HG03520 (cell line): ENCODE data around the gene ATXN7.

Source experiments
- ATAC-seq: cut with Tn5 transposase; IDR thresholded peaks from one replicate; pipeline ENCODE4 v1.9.1; 2021; ENCODE audit warnings: mild to moderate bottlenecking, moderate library complexity; ENCODE audit not compliant: unreplicated experiment

ATXN7 gene

DNA sequence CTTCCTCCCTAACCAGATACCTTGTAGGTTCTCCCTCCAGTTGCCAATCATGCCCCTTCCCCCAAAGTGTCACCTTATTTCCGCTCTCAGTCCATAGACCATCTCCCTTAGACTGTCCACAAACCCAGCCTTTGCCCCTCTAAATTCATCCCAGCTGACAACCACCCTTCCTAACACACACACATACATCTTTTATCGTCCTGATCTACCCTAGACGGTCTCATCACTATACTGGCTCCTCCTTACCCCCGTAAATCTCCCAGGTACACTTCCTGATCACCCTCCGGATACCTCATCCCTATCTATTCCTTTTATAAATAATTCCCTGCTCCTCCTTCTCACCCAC lies 890 bp upstream of the ATXN7 start:
- no peak for ATAC-seq

DNA sequence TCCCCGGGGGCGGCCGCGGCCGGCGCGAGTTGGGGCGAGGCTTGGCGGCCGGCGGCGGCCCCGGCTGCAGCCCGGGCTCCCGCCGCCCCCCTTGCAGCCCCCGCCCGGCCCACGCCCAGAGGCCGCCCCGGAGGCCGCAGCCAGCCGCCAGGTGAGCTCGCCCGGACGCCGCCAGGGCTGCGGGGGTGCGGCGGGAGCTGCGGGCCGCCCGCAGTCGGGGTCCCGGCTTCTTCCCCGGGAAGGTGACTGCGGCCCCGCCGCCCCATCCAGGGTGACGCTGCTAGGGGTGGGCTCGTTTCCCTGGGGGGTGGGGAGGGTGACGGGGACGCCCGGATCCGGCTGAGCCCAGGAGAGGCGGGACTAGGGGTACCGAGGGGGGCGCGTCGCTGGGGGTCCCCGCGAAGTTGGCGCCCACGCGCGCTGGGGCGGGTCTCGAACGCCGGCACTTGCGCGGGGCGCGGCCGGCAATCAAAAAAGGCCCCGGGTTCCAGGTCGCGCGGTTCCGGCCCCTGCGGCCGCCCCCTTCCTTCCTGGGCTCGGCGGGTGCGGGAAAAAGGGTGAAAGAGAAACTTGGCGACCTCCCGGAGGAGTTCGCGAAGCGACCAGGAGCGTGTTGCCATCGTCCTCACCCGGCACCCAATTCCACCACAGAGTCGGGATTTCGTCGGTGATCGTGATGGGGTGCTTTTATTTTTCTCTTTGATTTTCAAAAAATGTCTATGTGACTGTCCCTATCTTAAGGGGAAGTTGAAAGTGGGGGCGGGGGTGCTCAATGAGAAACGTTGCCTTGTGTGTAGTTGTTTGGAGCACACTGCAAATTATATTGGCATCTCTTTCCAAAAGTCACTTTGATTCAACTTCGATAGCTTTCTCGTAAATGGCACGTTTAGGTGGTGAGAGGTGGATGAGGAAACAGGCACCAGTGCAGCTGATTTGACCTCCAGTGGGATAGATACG lies 619 bp downstream of the ATXN7 start:
- peak; percentile 45 for ATAC-seq

DNA sequence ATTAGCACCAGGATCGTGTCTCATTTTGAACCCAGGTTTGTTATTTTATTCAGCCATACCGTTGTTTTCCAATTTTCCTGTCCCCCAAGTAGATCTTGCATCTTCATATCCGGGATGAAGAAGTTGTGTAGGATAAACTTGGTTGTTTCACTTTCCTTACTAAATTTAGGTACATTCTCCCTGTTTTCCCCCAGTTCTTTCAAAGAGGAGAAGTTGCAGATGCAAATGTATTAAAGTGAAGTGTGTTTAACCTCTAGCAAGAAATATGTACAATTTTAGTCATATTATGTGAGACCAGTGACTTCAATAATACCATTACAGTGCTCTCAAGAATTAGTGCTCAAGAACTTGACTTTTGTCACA lies 1.3 kb downstream of the ATXN7 start:
- no peak for ATAC-seq

DNA sequence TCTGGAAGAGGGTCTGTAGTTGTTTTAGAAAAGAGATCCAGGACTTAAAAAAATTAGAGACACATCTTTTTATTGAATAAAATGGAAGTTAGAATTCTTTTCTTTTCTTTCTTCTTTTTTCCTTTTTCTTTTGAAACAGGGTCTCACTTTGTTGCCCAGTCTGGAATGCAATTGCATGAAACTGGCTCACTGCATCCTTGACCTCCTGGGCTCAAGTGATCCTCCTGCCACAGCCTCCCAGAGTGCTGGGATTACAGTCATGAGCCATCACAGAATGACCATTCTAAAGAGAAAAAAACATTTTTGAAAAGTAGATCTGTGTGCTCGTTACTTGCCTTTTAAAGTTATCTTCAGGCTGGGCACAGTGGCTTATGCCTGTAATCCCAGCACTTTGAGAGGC lies 3.6 kb downstream of the ATXN7 start:
- ATAC-seq = no peak

DNA sequence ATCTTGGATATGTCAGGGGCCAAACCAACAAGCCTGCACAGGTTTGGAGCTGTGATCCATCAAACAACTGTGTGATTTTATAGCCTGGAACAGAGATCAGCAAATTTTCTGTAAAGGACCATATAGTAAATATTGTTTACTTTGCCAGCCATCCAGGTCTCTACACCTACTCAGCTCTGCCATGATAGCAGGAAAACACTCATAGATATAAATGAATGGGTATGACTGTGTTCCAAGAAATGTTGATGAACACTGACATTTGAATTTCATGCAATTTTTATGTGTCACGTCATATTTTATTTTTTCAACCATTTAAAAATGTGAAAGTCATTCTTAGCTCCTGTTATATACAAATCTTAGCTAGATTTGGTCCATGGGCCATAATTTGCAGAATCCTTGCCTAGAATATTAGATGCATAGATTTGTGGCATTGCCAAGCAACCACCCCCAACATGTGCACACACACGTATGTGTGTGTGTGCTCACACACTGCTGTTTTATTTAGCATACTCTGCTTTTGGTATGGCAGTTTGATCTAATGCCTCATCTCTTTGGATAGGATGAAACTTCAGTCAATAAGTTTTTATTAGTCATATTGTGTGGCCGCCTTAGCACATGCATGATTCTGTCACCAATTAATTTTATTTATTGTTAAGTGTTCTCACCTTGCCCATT lies 6.4 kb downstream of the ATXN7 start:
- ATAC-seq = no peak

DNA sequence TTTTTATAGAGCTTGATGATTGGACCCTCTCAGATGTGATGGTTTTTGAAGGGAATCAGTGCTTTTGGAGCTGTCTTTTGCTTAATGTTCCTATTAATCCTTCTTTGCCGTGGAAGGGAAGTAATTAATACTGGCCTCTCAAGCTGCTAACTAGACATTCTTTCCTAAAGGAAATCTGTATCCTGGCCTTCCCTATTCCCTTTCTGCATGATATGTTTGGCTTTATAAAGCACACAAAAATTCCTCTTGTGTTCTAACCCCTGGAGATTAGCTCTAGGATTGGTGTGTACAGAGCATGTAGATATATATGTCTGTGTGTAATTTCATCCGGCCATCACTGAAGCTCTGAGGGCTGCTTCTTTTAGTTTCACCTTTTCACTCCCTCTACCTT lies 6.9 kb downstream of the ATXN7 start:
- ATAC-seq = no peak

DNA sequence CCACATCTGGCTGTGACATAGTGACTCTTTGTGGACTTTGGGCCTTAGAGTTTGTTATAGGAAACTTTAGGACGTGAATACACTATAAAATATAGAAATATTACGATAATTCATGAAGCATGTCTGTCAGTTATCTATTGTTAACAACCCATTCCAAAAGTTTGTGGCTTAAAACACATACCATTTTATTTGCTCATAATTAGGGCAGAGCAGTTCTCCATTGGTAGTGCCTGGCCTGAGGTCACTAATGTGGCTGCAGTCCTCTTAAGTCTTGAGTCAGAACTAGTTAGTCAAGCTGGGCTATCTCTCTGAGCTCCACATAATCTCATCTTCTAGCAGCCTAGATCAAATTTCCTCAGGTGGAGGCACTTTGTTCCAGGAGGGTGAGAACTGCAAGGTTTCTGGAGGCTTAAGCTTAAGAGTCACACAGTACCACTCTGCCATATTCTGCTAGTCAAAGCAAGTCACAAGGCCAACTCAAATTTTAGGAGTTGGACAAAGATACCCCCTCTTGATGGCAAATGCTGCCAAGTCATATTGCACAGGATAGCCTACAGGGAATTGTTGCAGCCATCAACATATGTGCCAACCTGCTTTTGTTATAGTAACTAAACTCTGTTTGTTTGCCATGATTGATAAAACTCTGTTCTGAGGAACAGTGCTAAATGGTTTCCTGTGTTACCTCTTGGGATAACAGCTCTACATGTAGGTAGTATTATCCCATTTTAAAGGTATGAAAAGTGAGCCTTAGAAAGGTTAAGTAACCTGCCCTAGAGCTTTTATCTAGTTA lies 8.7 kb downstream of the ATXN7 start:
- ATAC-seq = no peak

DNA sequence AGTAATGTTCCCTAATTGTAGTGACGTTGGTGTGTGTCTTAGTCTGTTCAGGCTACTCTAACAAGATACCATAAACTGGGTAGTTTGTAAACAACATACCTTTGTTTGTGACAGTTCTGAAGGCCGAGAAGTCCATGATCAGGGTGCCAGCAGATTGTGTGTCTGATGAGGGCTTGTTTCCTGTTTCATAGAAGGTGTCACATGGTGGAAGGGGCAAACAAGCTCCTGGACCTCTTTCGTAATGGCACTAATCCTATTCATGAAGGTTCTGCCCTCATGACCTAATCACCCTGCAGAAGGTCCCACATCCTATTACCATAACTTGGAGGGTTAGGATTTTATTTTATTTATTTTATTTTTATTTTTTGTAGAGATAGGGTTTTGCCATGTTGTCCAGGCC lies 11.1 kb downstream of the ATXN7 start:
- no peak for ATAC-seq

DNA sequence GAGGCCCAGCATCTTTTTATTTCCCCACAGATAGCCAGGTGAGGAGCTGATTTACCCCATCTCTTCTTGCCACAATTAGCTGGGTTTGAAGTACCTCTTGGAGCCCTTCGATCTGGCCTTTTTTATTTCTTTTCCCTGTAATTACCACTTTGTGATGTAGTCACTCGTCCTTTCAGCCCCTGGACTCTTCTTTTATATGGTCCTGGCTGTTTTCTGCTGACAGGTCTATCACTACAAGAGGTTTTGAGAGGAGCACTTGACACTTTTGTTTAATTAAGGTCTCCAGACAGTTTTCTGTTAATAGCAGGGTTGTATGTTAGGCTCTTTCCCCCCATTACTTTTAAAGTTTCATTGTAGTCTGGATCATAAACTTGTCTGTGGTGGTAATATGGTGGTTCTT lies 11.8 kb downstream of the ATXN7 start:
- ATAC-seq = no peak

DNA sequence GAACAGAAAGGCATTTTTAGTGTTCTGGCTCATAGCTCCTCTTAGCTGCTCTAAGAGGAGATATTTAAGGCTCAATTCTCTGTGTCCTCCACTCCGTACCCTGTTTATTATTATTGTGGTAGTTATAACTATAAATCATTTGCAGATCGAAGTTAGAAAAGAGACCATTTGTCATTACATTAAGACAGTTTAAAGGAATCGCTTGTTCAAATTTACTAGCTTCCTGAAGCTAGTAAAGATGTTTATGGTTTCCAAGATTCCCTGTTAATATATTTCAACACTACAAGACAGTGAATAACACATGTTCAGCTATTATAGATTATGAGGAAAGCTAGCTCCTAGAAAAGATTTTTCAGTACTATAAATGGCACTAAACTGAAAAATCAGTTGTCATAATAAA lies 12.6 kb downstream of the ATXN7 start:
- ATAC-seq = no peak

DNA sequence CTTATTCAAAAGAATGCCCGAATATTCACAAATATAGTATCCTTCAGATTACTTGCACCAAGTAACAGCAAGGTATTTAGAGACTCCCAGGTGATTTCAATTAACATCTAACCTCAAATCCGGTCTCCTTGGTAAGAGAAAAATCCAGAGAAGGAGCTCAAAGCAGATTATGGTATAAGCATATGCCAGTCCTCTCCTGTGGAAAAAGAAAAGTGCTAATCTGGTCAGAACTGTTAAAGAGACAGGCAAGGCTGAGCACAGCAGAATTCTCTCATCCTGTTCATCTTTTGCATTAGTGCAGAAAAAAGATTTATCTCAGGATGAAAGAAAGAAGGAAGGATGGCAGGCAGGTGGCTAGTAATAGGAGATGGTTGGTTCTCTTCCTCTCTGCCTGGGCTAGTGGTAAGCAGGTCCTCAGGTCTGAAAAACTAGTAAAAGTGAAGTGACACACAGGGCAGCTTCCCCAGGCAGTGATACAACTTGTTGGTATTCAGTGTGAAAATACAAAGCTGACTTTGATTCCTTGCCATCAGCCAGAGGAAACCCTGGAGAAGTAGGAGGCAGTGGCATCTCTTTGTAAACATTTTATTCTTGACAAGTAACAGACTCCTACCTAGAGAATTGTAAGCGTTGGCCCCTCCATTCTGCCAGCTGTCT lies 14.2 kb downstream of the ATXN7 start:
- ATAC-seq = no peak

DNA sequence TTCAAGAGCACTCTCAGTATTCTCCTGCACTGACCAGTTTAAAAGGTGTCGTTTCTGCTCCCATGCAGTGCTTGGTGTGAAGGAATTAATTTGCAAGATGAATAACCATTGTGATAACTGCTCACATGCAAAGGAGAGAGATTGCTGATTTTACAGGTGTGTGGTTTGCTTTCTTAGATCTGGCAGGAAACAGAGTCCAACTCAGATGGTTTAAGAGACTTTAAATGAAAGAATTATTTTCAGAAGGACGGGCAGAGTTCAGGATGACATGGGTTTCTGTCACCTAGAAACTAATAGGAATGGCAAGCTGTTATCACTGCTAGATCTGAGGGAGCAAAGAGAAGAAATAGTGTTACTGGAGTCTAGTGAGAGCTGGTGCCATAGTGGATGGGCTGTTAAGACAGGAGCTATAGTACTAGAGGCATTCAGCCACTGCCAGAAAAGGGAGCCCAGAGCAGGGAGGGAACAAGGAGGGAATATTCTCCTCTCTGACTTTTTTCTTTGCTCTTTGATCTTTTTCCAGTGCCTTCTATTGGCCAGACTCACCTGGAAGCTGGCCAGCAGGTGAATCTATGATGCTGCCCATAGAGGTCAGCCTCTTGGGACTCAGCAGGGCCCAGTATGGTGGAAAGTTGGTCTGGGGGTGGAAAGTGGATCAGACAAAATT lies 14.9 kb downstream of the ATXN7 start:
- no peak for ATAC-seq

DNA sequence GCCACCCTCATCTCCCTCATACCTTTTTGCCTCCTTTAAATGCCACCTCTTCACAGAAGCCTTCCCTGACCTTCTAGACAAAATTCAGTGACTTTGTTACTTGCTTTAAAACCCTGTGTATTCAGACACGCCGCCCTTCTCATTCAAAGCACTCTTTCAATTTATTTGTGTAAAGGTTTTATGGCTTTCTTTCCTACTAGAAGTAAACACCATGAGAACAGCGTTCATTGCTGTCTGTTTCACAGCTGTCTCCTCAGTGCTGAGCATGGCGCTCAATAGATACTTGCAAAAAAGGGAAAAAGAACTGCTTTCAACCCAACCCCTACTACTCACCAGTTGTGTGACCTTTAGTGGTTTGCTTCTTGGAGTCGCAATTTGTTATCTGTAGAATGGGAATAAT lies 17.0 kb downstream of the ATXN7 start:
- no peak for ATAC-seq

DNA sequence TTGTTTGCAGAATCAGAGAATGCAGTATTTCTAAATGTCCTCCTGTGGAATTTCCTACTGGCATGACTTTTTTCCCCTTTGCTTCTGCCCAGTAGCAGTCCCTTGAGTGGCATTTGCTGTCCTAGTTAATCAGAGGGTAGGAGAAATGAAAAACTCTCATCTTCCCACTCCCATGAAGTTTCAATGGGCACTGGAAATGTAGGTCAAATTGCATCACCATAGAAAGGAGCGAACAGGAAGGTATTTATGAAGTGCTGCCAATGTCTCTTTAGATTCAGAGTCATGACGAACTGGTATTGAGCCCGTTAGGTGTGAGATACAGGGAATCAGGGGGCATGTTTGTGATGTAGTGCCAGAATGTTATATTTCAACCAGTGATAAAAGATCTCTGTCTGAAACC lies 23.2 kb downstream of the ATXN7 start:
- ATAC-seq = no peak

DNA sequence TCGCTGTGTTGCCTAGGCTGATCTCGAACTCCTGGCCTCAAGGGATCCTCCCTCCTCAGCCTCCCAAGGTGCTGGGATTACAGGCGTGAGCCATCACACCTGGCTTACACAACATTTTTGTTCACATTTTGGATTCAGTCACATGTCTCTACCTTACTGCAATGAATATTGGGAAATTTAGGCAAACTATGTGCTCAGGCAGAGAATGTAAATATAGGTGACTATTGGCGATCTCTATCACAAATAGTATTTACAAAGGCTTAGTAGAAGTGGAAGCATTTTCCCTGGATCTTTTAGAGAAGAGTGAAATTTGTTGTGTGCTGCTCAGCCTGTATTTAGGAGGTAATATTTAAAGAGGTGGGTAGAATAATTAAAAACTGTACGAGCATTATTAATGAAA lies 27.9 kb downstream of the ATXN7 start:
- no peak for ATAC-seq

DNA sequence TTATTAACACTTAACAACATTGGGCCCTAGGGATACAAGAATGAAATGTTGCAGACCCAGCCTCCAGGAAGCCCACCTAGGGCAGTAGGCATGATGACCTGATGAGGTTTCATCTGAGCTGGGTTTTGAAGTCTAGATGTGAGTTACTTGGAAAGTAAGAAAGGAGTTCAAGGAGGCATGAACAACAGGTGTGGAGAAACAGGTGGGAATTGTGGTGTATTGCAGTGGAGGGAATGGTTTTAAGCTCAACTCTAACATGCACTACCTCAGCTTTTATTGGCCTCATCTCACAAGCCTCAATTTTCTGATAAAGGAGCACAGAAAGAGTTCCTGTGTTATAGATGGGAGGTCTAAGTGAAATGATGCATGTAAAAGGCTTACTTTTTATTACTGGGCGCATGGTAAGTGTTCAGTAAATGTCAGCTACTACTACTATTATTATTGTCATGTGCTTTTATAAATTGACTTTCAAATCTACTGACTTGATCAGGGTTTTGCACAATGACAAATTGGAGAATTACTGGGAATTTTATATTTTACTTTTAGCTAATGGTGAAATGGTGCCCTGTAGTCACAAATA lies 29.2 kb downstream of the ATXN7 start:
- ATAC-seq = no peak

DNA sequence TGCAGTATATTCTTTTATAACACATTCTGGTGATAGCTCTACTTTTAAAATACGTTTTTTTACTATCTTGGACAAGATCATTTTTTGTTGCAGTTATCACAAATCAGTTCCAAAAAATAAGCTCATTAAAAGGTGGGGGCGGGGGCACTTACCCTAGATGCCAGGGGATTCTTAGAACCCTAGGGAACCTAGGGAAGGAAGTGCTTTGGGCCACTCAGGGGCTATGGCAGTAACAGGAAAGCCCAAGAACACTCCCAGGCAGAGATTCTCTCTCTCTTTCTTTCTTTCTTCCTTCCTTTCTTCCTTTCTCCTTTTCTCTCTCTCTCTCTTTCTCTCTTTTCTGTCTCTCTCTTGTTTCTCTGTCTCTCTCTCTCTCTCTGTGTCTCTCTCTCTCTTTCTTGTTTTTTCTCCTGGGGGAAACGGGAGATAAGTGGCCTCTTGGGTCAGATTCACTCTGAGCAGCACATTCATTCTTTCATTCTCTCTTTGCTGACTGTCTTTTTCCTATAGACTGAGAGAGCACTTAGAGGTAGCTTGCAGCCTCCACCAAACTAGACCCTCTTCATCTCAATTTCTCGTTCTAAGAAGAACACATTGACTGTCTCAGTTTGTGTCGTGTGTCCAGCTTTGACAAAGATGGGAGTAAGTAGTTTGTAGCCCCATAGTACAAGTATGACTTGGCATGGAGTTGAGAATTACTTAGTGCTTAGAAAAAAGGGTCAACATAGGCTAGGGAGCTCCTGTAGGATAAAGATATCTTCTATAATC lies 31.9 kb downstream of the ATXN7 start:
- ATAC-seq = no peak

DNA sequence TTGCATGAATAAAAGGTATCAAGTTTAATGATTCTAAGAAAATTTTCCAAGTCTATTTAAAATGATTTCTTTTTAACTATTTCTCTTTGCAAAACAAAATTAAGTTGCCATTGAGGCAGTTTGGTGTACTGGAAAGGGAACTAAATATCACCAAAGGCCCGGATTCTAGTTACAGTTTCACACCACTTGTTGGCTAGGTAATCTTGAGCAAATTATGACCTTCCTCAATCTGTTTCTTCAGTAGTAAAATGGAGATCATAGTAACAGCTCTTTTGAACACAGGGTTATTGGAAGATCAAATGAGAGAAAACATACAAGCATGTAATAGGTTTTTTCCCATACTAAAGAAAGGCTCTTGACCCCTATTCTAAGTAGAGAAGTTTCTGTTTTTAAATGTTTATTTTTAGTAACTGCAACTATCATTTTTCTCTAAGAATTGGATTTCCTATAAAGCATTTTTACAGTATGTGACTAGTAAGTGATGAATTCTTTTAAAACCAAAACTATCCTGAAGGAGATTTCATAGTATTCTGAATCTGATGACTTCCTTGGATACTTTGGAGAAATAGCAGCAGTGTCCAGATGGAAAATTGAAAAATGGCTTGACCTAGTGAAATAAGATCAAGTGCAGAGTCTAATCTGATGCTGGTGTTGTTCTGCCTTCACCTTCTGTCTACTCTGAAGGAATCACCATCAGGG lies 32.8 kb downstream of the ATXN7 start:
- peak; percentile 61 for ATAC-seq

DNA sequence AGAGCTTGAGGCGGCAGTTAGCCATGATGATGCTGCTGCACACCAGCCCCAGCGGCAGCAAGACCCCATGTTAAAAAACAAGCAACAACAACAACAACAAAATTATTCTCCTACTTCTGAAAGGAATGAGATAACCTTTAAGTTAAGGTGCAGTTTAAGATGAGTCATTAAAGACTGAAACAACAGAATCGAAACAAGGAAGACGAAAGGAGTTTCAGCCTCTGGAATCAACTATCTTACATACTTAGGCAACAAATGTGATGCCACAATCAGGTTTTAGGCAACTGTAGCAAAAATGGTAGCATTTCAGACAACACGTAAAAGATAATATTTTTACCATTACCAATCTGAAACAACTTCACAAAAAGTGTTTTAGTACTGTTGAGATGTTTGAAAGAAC lies 36.3 kb downstream of the ATXN7 start:
- no peak for ATAC-seq
